ENCODE data around the gene IQSEC1.

Gene IQSEC1

GRCh38 chr3:13028010-13028821 is 45.0 kb downstream of the IQSEC1 start:
- no peak for DNase-seq (ENCODE audit: low spot score)

- DNase-seq (ENCODE audit: low spot score), result no peak
Measured at GRCh38 chr3:13027154-13027553, 46.1 kb downstream of the IQSEC1 start.

- DNase-seq (ENCODE audit: low spot score), result no peak
Measured at GRCh38 chr3:13026534-13026933, 46.7 kb downstream of the IQSEC1 start.

- DNase-seq (ENCODE audit: low spot score), result no peak
Measured at GRCh38 chr3:13025778-13026518, 47.3 kb downstream of the IQSEC1 start.

GRCh38 chr3:13025090-13025489 is 48.1 kb downstream of the IQSEC1 start:
- DNase-seq (ENCODE audit: low spot score), result peak; percentile 93

GRCh38 chr3:13024765-13025065 is 48.5 kb downstream of the IQSEC1 start:
- DNase-seq (ENCODE audit: low spot score), result no peak

GRCh38 chr3:13023971-13024764 is 49.1 kb downstream of the IQSEC1 start:
- no peak for DNase-seq (ENCODE audit: low spot score)

GRCh38 chr3:13023235-13023970 is 49.8 kb downstream of the IQSEC1 start:
- no peak for DNase-seq (ENCODE audit: low spot score)

- peak; percentile 85 for DNase-seq (ENCODE audit: low spot score)
Measured at GRCh38 chr3:13022348-13023234, 50.6 kb downstream of the IQSEC1 start.

- DNase-seq (ENCODE audit: low spot score), result no peak
Measured at GRCh38 chr3:13021141-13022114, 51.8 kb downstream of the IQSEC1 start.

- DNase-seq (ENCODE audit: low spot score), result no peak
Measured at GRCh38 chr3:13020159-13020750, 53.0 kb downstream of the IQSEC1 start.

- DNase-seq (ENCODE audit: low spot score), result peak; percentile 95
Measured at GRCh38 chr3:13019243-13020095, 53.8 kb downstream of the IQSEC1 start.

GRCh38 chr3:13018561-13019242 is 54.5 kb downstream of the IQSEC1 start:
- DNase-seq (ENCODE audit: low spot score), result no peak

- DNase-seq (ENCODE audit: low spot score), result peak; percentile 44
Measured at GRCh38 chr3:13018043-13018451, 55.2 kb downstream of the IQSEC1 start.

- no peak for DNase-seq (ENCODE audit: low spot score)
Measured at GRCh38 chr3:13017361-13018042, 55.7 kb downstream of the IQSEC1 start.

- no peak for DNase-seq (ENCODE audit: low spot score)
Measured at GRCh38 chr3:13016721-13017255, 56.4 kb downstream of the IQSEC1 start.
